C4-2B (cell line): ENCODE data around the gene REV3L.

Source experiments
- ZFX ChIP-seq: fragments of 450-650 bp; IDR thresholded peaks from 2 replicates; pipeline ENCODE4 v1.6.1; 2017
- TF ChIP-seq, protein P1 (sequence below): fragments of 450-650 bp; conservative IDR thresholded peaks from 2 replicates; pipeline ENCODE4 v1.5.1; 2017; ENCODE audit warnings: mild to moderate bottlenecking

DNA sequence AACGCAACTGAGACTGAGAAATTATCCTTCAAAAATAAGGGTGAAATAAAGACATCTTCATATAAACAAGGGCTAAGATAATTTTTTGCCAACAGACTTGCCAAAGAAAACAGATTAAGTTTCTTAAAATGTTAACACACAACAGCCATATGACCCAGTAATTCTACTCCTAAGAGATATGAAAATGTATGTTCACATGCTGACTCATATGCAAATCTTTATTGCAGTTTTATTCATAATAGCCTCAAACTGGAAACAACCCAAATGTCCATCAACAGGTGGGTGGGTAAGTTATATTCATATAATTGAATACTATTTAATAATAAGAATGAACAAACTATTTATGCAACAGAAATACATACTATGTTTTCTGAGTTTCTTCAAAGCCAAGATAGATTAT is 140.1 kb downstream of the REV3L start:
- TF ChIP-seq, protein P1, sequence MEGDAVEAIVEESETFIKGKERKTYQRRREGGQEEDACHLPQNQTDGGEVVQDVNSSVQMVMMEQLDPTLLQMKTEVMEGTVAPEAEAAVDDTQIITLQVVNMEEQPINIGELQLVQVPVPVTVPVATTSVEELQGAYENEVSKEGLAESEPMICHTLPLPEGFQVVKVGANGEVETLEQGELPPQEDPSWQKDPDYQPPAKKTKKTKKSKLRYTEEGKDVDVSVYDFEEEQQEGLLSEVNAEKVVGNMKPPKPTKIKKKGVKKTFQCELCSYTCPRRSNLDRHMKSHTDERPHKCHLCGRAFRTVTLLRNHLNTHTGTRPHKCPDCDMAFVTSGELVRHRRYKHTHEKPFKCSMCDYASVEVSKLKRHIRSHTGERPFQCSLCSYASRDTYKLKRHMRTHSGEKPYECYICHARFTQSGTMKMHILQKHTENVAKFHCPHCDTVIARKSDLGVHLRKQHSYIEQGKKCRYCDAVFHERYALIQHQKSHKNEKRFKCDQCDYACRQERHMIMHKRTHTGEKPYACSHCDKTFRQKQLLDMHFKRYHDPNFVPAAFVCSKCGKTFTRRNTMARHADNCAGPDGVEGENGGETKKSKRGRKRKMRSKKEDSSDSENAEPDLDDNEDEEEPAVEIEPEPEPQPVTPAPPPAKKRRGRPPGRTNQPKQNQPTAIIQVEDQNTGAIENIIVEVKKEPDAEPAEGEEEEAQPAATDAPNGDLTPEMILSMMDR = no peak
- no peak for TF ChIP-seq ZFX
